IPS DF 6.9 (cell line): Measurements from ENCODE around the gene GPR160.
"Not testable (repeated sequence)": the region's sequence is repeated elsewhere in the genome, so short reads cannot be mapped to it uniquely, and the experiment has no call there.

Experiments
- DNase-seq: peaks from one replicate; pipeline ENCODE4 v3.0.0-alpha.2; 2013; ENCODE audit warnings: low read depth, low spot score
- H3K27ac ChIP-seq: one replicate; pipeline ENCODE4 v1.5.1; 2013; ENCODE audit warnings: low read length, control low read depth
- H3K27me3 ChIP-seq: 2 replicates; pipeline ENCODE4 v1.6.1; 2013; ENCODE audit warnings: mild to moderate bottlenecking, low read length; ENCODE audit not compliant: control insufficient read depth, insufficient read depth
- H3K36me3 ChIP-seq: 2 replicates; pipeline ENCODE4 v1.6.1; 2013; ENCODE audit warnings: low read length; ENCODE audit not compliant: control insufficient read depth, insufficient read depth
- H3K4me1 ChIP-seq: 2 replicates; pipeline ENCODE4 v1.6.1; 2013; ENCODE audit warnings: low read length; ENCODE audit not compliant: control insufficient read depth, insufficient read depth
- H3K4me3 ChIP-seq: 2 replicates; pipeline ENCODE4 v1.5.1; 2013; ENCODE audit warnings: mild to moderate bottlenecking, low read length
- H3K9me3 ChIP-seq: 2 replicates; pipeline ENCODE4 v1.6.1; 2013; ENCODE audit warnings: low read length, inconsistent platforms; ENCODE audit not compliant: control insufficient read depth, insufficient read depth
- WGBS: extraction: QIAGEN DNeasy Blood & Tissue Kit; methylation state at CpG from one replicate; pipeline ENCODE4 v1.1.7; 2013; ENCODE audit warnings: mixed read lengths, missing lambda C conversion rate; ENCODE audit not compliant: insufficient read length, insufficient coverage; 5-methylcytosine and 5-hydroxymethylcytosine counted together

GPR160 gene

GRCh38 chr3:170109579-170110293 is 71.9 kb downstream of the GPR160 start:
- H3K36me3 ChIP-seq = no peaks in the 10 kb centered on the region
- no peak overlapping the region for H3K4me3 ChIP-seq
- H3K4me1 ChIP-seq = no peaks in the 10 kb centered on the region
- 100% methylated on average over 2 of the region's 2 CpGs for WGBS
- H3K27me3 ChIP-seq = no peaks in the 10 kb centered on the region
- H3K9me3 ChIP-seq = no peaks in the 10 kb centered on the region
- no peak for DNase-seq
- H3K27ac ChIP-seq = no peak overlapping the region

DNA sequence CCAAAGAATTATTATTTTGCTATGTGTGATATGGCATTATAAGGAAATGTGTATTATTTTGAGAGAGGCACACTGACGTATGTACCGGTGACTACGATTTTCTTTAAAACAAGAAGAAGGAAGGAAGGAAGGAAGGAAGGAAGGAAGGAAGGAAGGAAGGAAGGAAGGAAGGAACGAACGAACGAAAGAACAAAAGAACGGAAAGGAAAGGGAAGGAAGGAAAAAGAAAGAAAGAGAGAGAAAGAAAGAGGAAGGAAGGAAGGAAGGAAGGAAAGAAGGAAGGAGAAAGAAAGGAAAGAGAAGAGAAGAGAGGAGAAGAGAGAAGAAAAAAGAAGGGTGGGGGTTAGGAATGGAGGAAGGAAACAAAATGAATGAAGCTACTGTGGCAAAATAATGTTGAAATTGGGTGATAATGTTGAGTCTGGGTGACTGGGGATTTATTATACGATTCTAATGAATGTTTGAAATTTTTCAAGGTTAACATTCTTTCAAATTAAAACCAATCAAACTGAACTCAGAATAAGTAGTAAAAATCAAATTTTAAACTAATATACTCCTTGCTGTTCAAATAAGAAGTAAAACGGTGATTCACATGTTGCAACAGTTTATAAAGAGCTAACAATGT is 73.5 kb downstream of the GPR160 start:
- no CpG with 5 or more reads among the region's 9 CpGs for WGBS
- Histone ChIP-seq H3K9me3 (no peaks in the 10 kb centered on the region), H3K4me3 (no peak overlapping the region), H3K36me3 (no peaks in the 10 kb centered on the region), H3K4me1 (no peaks in the 10 kb centered on the region), H3K27me3 (no peaks in the 10 kb centered on the region), H3K27ac (no peak overlapping the region)
- no peak for DNase-seq

DNA sequence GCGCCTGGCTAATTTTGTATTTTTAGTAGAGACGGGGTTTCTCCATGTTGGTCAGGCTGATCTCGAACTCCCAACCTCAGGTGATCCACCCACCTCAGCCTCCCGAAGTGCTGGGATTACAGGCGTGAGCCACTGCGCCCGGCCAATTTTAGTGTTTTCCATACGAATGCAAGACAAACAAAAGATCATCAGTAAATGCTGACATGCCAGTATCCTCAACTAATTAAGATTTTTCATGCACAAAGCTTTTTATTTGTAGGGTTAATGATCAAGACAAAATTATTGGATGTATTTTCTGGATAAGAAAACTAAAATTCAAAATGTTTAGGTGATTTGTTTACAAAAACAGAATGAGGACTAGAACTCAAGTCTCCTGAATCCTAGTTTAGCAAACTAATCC is 76.4 kb downstream of the GPR160 start:
- not testable (repeated sequence) for H3K9me3 ChIP-seq, DNase-seq, H3K27ac ChIP-seq, H3K27me3 ChIP-seq, H3K4me3 ChIP-seq, H3K4me1 ChIP-seq, H3K36me3 ChIP-seq
- WGBS = no CpG with 5 or more reads among the region's 8 CpGs

- DNase-seq = no peak
- no peak overlapping the region for H3K27ac ChIP-seq
- H3K36me3 ChIP-seq = no peaks in the 10 kb centered on the region
- H3K4me3 ChIP-seq = no peak overlapping the region
- H3K9me3 ChIP-seq = no peaks in the 10 kb centered on the region
- H3K4me1 ChIP-seq = no peaks in the 10 kb centered on the region
- no peaks in the 10 kb centered on the region for H3K27me3 ChIP-seq
These were observed 79.3 kb downstream of the GPR160 start for GRCh38 chr3:170117134-170117533.

DNA sequence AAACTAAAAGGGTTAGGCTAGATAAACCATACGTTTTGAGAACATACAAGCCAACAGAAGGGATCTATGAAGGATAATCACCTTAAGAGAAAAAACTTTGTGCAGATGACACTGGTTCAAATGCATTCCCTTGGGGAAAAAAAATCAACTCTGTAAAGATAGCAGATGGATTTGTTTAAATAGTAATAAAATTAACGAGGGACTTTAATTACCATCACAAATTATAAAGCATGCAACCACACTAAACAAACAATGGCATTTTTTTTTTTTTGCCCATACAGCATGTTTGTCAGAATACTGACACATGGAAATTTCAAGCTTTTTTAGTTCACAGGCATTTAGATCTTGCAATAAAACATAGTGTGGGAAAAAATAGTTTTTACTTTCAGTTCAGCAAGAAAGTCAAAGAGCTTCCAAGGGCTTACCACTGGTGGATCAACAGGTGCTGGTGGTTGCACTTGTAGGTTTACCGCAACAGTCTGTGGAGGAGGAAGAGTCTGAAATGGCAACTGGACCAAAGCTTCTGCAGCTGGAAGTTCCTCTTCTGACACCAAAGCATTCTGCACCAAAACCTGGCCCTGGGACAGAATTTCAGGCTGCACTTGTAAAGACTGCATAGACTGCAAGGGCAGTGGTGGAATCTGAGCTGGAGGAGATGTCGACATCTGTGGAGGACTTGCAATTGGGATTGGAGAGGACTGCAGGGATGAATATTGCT is 90.6 kb downstream of the GPR160 start:
- Histone ChIP-seq H3K27me3 (no peaks in the 10 kb centered on the region), H3K9me3 (no peaks in the 10 kb centered on the region), H3K4me1 (no peaks in the 10 kb centered on the region), H3K27ac (no peak overlapping the region), H3K4me3 (no peak overlapping the region), H3K36me3 (peaks cover 8% of the 10 kb centered on the region; the same call in 1 of the 2 replicates)
- DNase-seq = no peak
- no CpG with 5 or more reads among the region's 4 CpGs for WGBS

DNA sequence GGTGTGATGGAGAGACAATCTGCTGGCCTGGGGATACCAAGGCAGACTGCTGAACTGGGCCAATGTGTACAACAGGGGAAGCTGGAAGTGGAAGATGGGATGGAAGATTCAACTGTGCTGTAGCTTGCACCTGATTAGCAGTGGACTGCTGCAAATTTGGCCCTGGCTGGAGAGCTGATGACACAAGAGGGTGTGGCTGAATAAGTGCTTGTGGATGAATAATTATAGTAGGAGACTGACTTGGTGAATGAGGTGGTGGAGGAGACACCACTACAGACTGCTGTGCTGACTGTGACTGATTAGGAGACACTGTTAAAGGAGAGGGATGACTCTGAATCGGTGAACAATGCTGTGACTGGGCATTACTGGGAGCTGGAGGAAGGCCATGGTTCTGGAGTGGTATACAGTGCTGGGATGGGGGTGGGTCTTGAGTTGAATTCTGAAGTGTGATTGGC is 91.2 kb downstream of the GPR160 start:
- no peaks in the 10 kb centered on the region for H3K27me3 ChIP-seq
- peaks cover 8% of the 10 kb centered on the region; the same call in 1 of the 2 replicates for H3K36me3 ChIP-seq
- DNase-seq = no peak
- WGBS = no CpG with 5 or more reads among the region's 1 CpG
- H3K9me3 ChIP-seq = no peaks in the 10 kb centered on the region
- no peaks in the 10 kb centered on the region for H3K4me1 ChIP-seq
- H3K4me3 ChIP-seq = no peak overlapping the region
- no peak overlapping the region for H3K27ac ChIP-seq

DNA sequence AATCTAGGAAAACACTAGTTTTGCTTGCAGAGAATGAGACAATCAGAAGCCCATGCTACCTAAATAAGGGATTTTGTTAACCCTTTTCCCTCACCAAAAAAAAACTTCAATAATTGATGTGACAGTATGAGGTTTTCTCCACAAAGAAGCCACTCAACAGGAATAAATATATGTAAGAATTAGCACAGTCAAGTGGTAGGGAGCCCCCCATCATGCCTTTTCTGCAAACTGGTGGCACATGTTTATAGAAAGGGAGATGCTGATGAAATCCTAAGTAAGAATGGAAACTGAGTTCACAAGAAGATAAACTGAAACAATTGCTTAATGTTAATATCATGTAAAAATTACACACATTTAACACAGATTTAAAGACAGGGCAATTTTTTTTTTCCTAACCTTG is 92.7 kb downstream of the GPR160 start:
- Histone ChIP-seq H3K4me3 (no peak overlapping the region), H3K36me3 (peaks cover 8% of the 10 kb centered on the region; the same call in 1 of the 2 replicates), H3K9me3 (no peaks in the 10 kb centered on the region)

GRCh38 chr3:170132335-170132734 is 94.5 kb downstream of the GPR160 start:
- peaks cover 8% of the 10 kb centered on the region; the same call in 1 of the 2 replicates for H3K36me3 ChIP-seq
- H3K9me3 ChIP-seq = no peaks in the 10 kb centered on the region
- H3K4me1 ChIP-seq = no peaks in the 10 kb centered on the region
- no peak overlapping the region for H3K27ac ChIP-seq
- no peaks in the 10 kb centered on the region for H3K27me3 ChIP-seq
- no peak overlapping the region for H3K4me3 ChIP-seq
- WGBS = no CpG with 5 or more reads among the region's 2 CpGs
- DNase-seq = no peak

More for the DNA sequence above, 92.7 kb downstream of the GPR160 start:
- no peaks in the 10 kb centered on the region for H3K27me3 ChIP-seq
- H3K4me1 ChIP-seq = no peaks in the 10 kb centered on the region
- DNase-seq = no peak
- no peak overlapping the region for H3K27ac ChIP-seq
